GM12865 (cell line): ENCODE measurements around the gene NACA2.
"Not testable (repeated sequence)": the region's sequence is repeated elsewhere in the genome, so short reads cannot be mapped to it uniquely, and the experiment has no call there.

Experiments
- DNase-seq: peaks from one replicate; pipeline ENCODE4 v3.0.0; 2010; ENCODE audit warnings: low read depth
- H3K4me3 ChIP-seq: 2 replicates; pipeline ENCODE4 v1.5.1; 2011; ENCODE audit warnings: mild to moderate bottlenecking, low read depth, low read length, control low read depth
- TF ChIP-seq, protein P1 (sequence below): IDR thresholded peaks from 2 replicates; pipeline ENCODE4 v1.5.1; 2011; ENCODE audit warnings: low read length, control low read depth, low read depth, inconsistent platforms; ENCODE audit not compliant: insufficient read depth; ENCODE audit errors: missing control alignments

NACA2 gene

DNA sequence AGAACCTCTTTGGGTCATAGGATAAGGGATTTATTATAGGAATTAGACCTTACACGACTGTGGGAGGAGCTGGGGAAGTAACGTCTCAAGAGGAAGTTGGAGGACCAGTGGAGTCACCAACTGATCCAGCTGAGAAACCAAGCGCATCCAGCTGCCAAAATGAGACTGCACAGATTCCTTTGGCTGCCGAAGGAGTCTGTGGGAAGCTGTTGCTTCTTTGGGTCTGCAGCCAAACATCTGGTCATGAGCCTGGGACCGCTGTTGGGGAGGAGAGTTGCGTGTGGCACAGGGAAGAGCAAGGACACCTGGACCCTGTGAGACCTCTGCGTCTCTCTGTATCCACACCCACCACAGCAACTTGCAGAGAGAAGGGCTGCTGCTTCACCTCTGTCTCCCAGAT, 2.4 kb upstream of the NACA2 start:
- DNase-seq = no peak
- no peak overlapping the region for H3K4me3 ChIP-seq
- TF ChIP-seq, protein P1, sequence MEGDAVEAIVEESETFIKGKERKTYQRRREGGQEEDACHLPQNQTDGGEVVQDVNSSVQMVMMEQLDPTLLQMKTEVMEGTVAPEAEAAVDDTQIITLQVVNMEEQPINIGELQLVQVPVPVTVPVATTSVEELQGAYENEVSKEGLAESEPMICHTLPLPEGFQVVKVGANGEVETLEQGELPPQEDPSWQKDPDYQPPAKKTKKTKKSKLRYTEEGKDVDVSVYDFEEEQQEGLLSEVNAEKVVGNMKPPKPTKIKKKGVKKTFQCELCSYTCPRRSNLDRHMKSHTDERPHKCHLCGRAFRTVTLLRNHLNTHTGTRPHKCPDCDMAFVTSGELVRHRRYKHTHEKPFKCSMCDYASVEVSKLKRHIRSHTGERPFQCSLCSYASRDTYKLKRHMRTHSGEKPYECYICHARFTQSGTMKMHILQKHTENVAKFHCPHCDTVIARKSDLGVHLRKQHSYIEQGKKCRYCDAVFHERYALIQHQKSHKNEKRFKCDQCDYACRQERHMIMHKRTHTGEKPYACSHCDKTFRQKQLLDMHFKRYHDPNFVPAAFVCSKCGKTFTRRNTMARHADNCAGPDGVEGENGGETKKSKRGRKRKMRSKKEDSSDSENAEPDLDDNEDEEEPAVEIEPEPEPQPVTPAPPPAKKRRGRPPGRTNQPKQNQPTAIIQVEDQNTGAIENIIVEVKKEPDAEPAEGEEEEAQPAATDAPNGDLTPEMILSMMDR = no peak

DNA sequence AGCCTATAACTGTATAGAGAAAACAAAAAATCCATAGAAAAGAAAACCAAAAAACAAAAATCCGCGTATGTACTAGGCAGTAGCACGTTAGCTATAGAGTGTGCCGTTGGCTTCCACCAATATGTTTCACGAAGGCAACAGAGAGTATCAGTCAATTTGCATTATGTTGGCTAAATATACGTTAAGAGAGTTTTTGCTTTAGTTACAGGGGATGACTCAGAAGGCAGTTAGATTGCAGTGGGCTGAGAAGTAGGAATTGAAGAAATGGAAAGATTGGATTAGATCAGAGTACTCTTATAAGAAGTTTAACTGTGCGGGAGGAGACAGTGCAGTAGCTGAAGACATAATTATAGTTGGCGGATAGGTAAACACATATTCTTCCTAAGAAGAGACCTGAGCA, 911 bp upstream of the NACA2 start:
- no peak for DNase-seq
- H3K4me3 ChIP-seq = no peak overlapping the region
- TF ChIP-seq, protein P1 = no peak

DNA sequence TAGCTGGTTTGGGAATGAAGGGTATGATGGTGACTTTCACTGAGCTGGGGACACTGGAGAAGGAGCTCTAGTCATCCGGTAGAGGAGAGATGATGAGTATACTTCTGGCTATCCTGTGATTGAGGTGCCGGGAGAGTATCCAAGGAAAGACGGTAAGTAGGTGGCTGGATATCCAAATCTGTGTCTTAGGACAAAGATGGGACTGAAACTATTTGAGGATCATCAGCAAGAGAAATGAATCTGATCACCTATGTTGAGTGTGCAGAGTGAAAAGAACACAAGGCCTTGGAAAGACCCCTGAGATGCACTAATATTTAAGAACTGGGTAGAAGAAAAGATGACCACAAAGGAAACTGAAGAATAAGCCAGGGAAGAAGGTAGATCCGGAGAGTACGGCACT, 1.0 kb downstream of the NACA2 start:
- DNase-seq = no peak

DNA sequence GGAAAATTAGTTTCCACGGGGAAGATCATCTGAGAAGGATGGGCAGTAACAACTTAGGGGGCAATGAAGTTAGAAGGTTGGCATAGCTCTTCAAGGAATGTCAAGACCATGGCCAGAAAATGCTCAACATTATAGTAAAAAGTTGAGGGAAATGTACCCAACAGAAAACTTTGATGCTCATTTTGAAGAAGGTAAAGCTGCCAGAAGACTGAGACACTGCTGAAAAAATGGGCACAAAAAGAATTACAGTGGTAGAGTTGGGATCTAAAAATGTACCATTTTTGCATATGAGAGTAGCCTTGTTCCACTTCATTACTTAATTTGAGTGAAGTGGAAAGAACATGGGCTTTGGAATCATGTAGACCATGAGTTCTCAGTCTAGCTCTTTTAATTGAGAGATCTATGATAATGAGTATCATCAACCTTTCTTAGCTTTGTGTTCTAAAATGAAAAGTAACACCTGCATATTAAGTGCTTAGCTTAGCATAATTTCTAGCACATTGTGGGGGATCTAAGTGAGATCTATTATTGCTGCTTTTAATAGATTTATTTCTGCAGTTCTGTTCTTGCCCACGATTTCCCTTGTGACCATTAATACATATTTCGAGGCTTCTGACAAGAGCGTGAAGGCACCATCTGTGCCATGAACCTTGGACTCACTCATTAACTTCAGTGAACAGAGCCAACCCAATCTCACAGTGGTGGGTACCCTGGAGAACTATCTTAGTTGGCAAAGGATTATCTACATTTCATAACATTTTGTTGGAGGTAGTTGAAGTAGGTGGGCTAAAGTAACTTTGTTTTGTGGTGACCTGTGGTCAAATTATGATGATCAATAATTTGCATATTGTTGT, 3.0 kb downstream of the NACA2 start:
- TF ChIP-seq, protein P1 = no peak
- no peak overlapping the region for H3K4me3 ChIP-seq
- DNase-seq = no peak

More for the DNA sequence above, 1.0 kb downstream of the NACA2 start:
- TF ChIP-seq, protein P1 = no peak
- no peak overlapping the region for H3K4me3 ChIP-seq

DNA sequence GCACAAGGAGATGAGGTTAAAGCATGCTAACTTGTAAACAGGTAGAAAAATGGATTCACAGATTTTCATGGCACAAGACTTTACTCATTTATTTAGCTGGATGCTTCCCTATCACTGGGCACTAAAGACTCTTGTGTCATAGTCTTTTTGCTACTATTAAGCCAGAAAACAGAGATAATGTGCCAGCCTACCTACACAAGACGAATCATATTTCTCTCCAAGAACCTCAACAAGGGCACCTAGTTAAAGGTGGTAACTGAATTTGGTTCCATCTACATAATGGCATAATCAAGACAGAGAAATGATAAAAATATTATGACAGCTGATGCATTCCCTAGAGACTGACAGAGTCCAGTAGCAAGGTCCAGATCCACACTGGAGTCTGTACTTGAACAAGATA, 3.8 kb downstream of the NACA2 start:
- TF ChIP-seq, protein P1 = no peak
- H3K4me3 ChIP-seq = no peak overlapping the region
- no peak for DNase-seq

DNA sequence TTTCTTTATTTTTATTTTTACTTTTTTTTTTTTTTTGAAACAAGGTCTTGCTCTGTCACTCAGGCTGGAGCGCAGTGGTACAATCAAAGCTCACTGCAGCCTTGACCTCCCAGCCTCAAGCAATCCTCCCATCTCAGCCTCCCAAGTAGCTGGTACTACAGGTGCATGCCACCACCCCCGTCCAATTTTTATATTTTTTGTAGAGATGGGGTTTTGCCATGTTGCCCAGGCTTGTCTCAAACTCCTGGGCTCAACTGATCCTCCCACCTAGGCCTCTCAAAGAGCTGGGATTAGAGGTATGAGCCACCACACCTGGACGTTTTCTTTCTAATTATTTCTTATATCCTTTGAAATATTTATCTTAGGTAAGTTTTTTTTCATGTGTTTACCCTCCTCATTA, 4.4 kb downstream of the NACA2 start:
- DNase-seq, H3K4me3 ChIP-seq: not testable (repeated sequence)

DNA sequence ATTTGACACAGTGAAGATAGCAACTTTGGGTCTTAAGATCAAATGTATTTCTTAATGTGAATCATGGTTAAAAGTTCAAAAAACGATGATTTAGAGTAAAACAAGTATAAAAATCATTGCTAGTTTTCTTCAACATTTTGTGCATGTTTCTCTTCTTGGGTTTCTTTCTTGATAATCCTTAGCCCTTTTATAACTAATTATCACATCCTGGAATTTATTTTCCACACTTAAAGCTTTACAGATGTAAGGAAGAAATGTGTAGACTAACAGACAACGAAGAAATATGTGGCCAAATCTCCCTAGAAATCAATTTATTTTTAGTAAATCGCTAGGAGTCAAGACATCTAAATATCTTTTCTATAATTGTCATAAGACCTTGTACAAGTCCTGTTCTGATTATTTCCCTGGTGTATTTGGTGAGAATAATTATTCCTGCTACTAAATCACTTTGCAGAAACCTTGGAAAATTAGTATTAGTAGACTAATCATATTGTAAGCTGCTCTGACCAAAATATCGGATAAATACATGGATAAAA, 4.9 kb downstream of the NACA2 start:
- no peak overlapping the region for H3K4me3 ChIP-seq
- DNase-seq = no peak
- TF ChIP-seq, protein P1 = no peak
